Mesenchymal stem cell (in vitro differentiated cells and primary cell): ENCODE data around the gene KISS1R.

Source experiments
- DNase-seq: peaks from one replicate; pipeline ENCODE4 v3.0.0-alpha.2; 2013
- H2AFZ ChIP-seq: one replicate; pipeline ENCODE4 v1.6.1; 2013; ENCODE audit warnings: low read depth, mild to moderate bottlenecking, control low read depth, inconsistent platforms, low read length, moderate library complexity
- H2AK5ac ChIP-seq: 2 replicates; pipeline ENCODE4 v1.6.1; 2013; ENCODE audit warnings: low read length, moderate library complexity, mild to moderate bottlenecking, inconsistent platforms; ENCODE audit not compliant: severe bottlenecking
- H2BK120ac ChIP-seq: one replicate; pipeline ENCODE4 v1.6.1; 2013; ENCODE audit warnings: low read depth, mild to moderate bottlenecking, inconsistent platforms, low read length, moderate library complexity
- H2BK12ac ChIP-seq, 2 experiments: one replicate each; pipeline ENCODE4 v1.6.1; 2013; ENCODE audit warnings: inconsistent platforms in 2 of 2, low read length in 2 of 2, mild to moderate bottlenecking in 2 of 2, moderate library complexity in 2 of 2, control low read depth in 1 of 2
- H2BK15ac ChIP-seq: one replicate; pipeline ENCODE4 v1.6.1; 2013; ENCODE audit warnings: mild to moderate bottlenecking, low read depth, inconsistent platforms; ENCODE audit not compliant: poor library complexity, severe bottlenecking
- H2BK5ac ChIP-seq: 2 replicates; pipeline ENCODE4 v1.6.1; 2013; ENCODE audit warnings: low read depth, mild to moderate bottlenecking, low read length, control low read depth, inconsistent platforms; ENCODE audit not compliant: poor library complexity, severe bottlenecking
- H3K14ac ChIP-seq, 2 experiments: one replicate each; pipeline ENCODE4 v1.6.1; 2013; ENCODE audit warnings: inconsistent platforms in 2 of 2, low read length in 2 of 2, control low read depth in 1 of 2, mild to moderate bottlenecking in 1 of 2, moderate library complexity in 1 of 2
- H3K18ac ChIP-seq, 2 experiments: one replicate each; pipeline ENCODE4 v1.6.1; 2013; ENCODE audit warnings: inconsistent platforms in 2 of 2, low read length in 2 of 2, control low read depth in 1 of 2, low read depth in 1 of 2, mild to moderate bottlenecking in 1 of 2
- H3K23ac ChIP-seq, 2 experiments: one replicate each; pipeline ENCODE4 v1.6.1; 2013; ENCODE audit warnings: inconsistent platforms in 2 of 2, low read length in 2 of 2, mild to moderate bottlenecking in 2 of 2, moderate library complexity in 2 of 2, control low read depth in 1 of 2
- H3K27ac ChIP-seq: 2 replicates; pipeline ENCODE4 v1.5.1; 2013; ENCODE audit warnings: mild to moderate bottlenecking, moderate library complexity, low read length, control low read depth, inconsistent platforms; ENCODE audit not compliant: poor library complexity, severe bottlenecking
- H3K27me3 ChIP-seq, 2 experiments: 2 replicates each; pipeline versions ENCODE4 v1.6.1 to v1.7.0; 2013; ENCODE audit warnings: low read length in 2 of 2, mild to moderate bottlenecking in 2 of 2, moderate library complexity in 2 of 2, control low read depth in 1 of 2, inconsistent platforms in 1 of 2; ENCODE audit not compliant: control insufficient read depth in 1 of 2, insufficient read depth in 1 of 2
- H3K36me3 ChIP-seq, 2 experiments: 2 replicates each; pipeline versions ENCODE4 v1.6.1 to v1.7.0; 2013; ENCODE audit warnings: low read length in 2 of 2, control low read depth in 1 of 2, inconsistent platforms in 1 of 2, low read depth in 1 of 2, mild to moderate bottlenecking in 1 of 2; ENCODE audit not compliant: insufficient read depth in 2 of 2, control insufficient read depth in 1 of 2
- H3K4ac ChIP-seq, 2 experiments: one replicate each; pipeline ENCODE4 v1.6.1; 2013; ENCODE audit warnings: inconsistent platforms in 2 of 2, low read length in 2 of 2, mild to moderate bottlenecking in 2 of 2, moderate library complexity in 2 of 2, control low read depth in 1 of 2, low read depth in 1 of 2
- H3K4me1 ChIP-seq: 2 replicates; pipeline ENCODE4 v1.6.1; 2013; ENCODE audit warnings: low read depth, low read length, control low read depth; ENCODE audit not compliant: control insufficient read depth, insufficient read depth
- H3K4me2 ChIP-seq: 2 replicates; pipeline ENCODE4 v1.6.1; 2013; ENCODE audit warnings: low read length, mild to moderate bottlenecking, inconsistent platforms; ENCODE audit not compliant: poor library complexity, severe bottlenecking
- H3K4me3 ChIP-seq, 2 experiments: 2 replicates each; pipeline versions ENCODE4 v1.5.1 to v1.7.0; 2013; ENCODE audit warnings: low read length in 2 of 2, mild to moderate bottlenecking in 2 of 2, control low read depth in 1 of 2, low read depth in 1 of 2; ENCODE audit not compliant: insufficient read depth in 1 of 2
- H3K79me1 ChIP-seq: replicated peaks from 2 replicates; pipeline ENCODE4 v1.6.1; 2013; ENCODE audit warnings: mild to moderate bottlenecking, control low read depth, low read length, inconsistent platforms; ENCODE audit not compliant: poor library complexity, severe bottlenecking
- H3K9ac ChIP-seq: 2 replicates; pipeline ENCODE4 v1.7.0; 2013; ENCODE audit warnings: mild to moderate bottlenecking, low read length, moderate library complexity
- H3K9me3 ChIP-seq: 2 replicates; pipeline ENCODE4 v1.7.0; 2013; ENCODE audit warnings: mild to moderate bottlenecking, low read length; ENCODE audit not compliant: control insufficient read depth
- H4K8ac ChIP-seq: one replicate; pipeline ENCODE4 v1.6.1; 2013; ENCODE audit warnings: inconsistent platforms, mild to moderate bottlenecking, low read length, moderate library complexity
- H4K91ac ChIP-seq: one replicate; pipeline ENCODE4 v1.6.1; 2013; ENCODE audit warnings: mild to moderate bottlenecking, low read length, inconsistent platforms
- WGBS: methylation state at CpG from one replicate; pipeline ENCODE4 v1.1.7; 2013; ENCODE audit warnings: mixed read lengths; 5-methylcytosine and 5-hydroxymethylcytosine counted together

Gene KISS1R

DNA sequence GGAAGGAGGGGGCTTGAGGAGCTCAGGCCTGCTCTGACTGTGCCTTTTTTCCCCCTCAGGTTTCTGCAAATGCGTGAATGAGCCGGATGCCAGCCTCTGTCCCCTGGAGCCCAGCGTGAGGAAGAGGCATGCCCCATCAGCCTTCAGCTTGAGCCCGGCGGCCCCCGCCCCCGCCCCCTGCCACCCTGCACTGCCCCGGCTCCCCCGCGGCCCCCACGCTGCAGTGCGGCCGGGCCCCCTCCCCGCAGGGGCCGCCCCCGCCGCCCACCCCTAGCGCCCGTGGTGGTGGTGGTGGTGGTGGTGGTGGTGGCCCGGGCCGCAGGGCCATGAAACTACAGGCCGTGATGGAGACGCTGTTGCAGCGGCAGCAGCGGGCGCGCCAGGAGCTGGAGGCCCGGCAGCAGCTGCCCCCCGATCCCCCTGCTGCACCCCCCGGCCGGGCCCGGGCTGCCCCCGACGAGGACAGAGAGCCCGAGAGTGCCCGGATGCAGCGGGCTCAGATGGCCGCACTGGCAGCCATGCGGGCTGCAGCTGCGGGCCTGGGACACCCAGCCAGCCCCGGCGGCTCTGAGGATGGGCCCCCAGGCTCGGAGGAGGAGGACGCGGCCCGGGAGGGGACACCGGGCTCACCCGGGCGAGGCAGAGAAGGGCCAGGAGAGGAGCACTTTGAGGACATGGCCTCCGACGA lies 12.2 kb downstream of the KISS1R start:
- Histone ChIP-seq H3K4me2 (no peak overlapping the region), H2BK12ac (no peak overlapping the region), H3K27ac (peak overlapping the region; percentile 20), H3K4ac (no peak overlapping the region), H3K14ac (no peak overlapping the region), H2BK120ac (no peak overlapping the region), H3K9ac (no peak overlapping the region), H3K4me1 (peaks cover 46% of the 10 kb centered on the region), H2AFZ (no peak overlapping the region), H3K36me3 (peaks cover 22 to 52% of the 10 kb centered on the region in 2 experiments), H3K27me3 (no peaks in the 10 kb centered on the region), H3K23ac (no peak overlapping the region), H3K18ac (no peak overlapping the region), H3K4me3 (no peak overlapping the region), H4K8ac (no peak overlapping the region), H4K91ac (no peak overlapping the region), H3K79me1 (no peaks in the 10 kb centered on the region), H2BK15ac (no peak overlapping the region), H2AK5ac (no peak overlapping the region), H3K9me3 (no peaks in the 10 kb centered on the region), H2BK5ac (no peak overlapping the region)
- DNase-seq, result no peak
- 97% methylated on average over 38 of the region's 51 CpGs for WGBS

DNA sequence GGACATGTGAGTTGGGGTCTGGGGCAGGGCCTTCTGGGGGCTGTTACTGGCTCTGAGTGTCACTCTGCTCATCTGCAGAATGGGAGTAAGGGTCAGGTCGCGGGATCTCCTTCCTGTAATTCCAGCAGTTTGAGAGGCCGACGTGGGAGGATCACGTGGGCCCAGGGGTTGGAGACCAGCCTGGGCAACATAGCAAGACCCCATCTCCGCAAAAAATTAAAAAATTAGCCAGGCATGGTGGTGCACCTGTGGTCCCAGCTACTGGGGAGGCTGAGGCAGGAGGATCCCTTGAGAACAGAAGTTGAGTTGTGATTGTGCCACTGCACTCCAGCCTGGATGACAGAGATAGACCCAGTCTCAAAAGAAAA lies 12.7 kb downstream of the KISS1R start:
- Histone ChIP-seq H2AFZ (no peak overlapping the region), H3K36me3 (peaks cover 22 to 56% of the 10 kb centered on the region in 2 experiments), H3K79me1 (no peaks in the 10 kb centered on the region), H2AK5ac (no peak overlapping the region), H2BK15ac (no peak overlapping the region), H3K27me3 (no peaks in the 10 kb centered on the region), H3K4me1 (peaks cover 47% of the 10 kb centered on the region), H2BK120ac (no peak overlapping the region), H3K27ac (peak overlapping the region; percentile 16), H3K9me3 (no peaks in the 10 kb centered on the region), H4K8ac (no peak overlapping the region), H3K4me2 (no peak overlapping the region), H3K14ac (no peak overlapping the region), H2BK12ac (no peak overlapping the region), H4K91ac (no peak overlapping the region), H3K9ac (no peak overlapping the region), H3K4ac (no peak overlapping the region), H3K4me3 (no peak overlapping the region), H2BK5ac (no peak overlapping the region), H3K18ac (no peak overlapping the region), H3K23ac (no peak overlapping the region)
- no peak for DNase-seq
- 96% methylated on average over 6 of the region's 6 CpGs for WGBS

- WGBS, result 88% methylated on average over 27 of the region's 32 CpGs
Measured at GRCh38 chr19:931860-932647, 14.9 kb downstream of the KISS1R start.

More at GRCh38 chr19:931860-932647, 14.9 kb downstream of the KISS1R start:
- peak overlapping the region; percentile 62 to 99 for H3K4ac ChIP-seq
- no peak overlapping the region for H2AFZ ChIP-seq
- H3K36me3 ChIP-seq, result peaks cover 26 to 77% of the 10 kb centered on the region in 2 experiments
- H3K23ac ChIP-seq, result peak overlapping the region in 1 of 2 experiments; percentile 94
- peak overlapping the region; percentile 94 for H2BK120ac ChIP-seq
- H3K4me3 ChIP-seq, result peak overlapping the region in 1 of 2 experiments; percentile 64
- H3K27ac ChIP-seq, result peak overlapping the region; percentile 83
- H3K9me3 ChIP-seq, result no peaks in the 10 kb centered on the region
- peak overlapping the region; percentile 98 to 100 for H3K18ac ChIP-seq
- peak overlapping the region; percentile 90 for H4K91ac ChIP-seq
- DNase-seq, result peak; percentile 28
- peak overlapping the region; percentile 99 for H4K8ac ChIP-seq
- H3K9ac ChIP-seq, result no peak overlapping the region
- no peaks in the 10 kb centered on the region for H3K79me1 ChIP-seq
- H2BK15ac ChIP-seq, result peak overlapping the region; percentile 82
- H2BK5ac ChIP-seq, result peak overlapping the region; percentile 99
- H2AK5ac ChIP-seq, result peak overlapping the region; percentile 91
- peaks cover 52% of the 10 kb centered on the region for H3K4me1 ChIP-seq
- H3K14ac ChIP-seq, result peak overlapping the region in 1 of 2 experiments; percentile 84
- peak overlapping the region; percentile 54 for H3K4me2 ChIP-seq
- peak overlapping the region; percentile 49 to 96 for H2BK12ac ChIP-seq
- H3K27me3 ChIP-seq, result no peaks in the 10 kb centered on the region
